Measurements from ENCODE around the gene FRA10AC1.

FRA10AC1 gene

DNA sequence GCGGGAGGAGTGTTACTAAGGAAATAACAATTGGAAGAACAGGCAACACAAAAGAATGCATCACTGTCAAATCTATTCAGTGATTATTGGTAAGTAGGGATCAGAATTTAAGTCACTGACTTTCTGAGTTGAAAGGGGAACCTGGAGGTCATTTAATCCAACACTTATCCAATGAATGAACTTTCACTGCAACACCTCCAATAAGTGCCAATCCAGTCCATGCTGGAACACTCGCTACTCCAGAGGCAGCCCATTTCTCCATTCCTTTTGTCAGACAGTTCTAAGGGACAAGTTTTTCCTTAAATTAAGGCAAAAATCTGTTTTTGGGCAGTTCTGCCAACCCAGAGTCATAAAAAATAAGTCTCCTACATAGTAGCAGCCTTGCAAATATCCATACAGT, 29.5 kb downstream of the FRA10AC1 start:
- in situ Hi-C loops (cut with HindIII; ENCODE audit: low sequenced_read_pairs), result no loop called here
- TF ChIP-seq CTCF (IDR thresholded peaks at IDR 0.05; ENCODE audit: low read depth, low read length, missing control alignments), result no peak
- DNase-seq (ENCODE audit: low read depth), result no peak
- H3K4me3 ChIP-seq (ENCODE audit: low read depth, low read length), result no peak overlapping the region

DNA sequence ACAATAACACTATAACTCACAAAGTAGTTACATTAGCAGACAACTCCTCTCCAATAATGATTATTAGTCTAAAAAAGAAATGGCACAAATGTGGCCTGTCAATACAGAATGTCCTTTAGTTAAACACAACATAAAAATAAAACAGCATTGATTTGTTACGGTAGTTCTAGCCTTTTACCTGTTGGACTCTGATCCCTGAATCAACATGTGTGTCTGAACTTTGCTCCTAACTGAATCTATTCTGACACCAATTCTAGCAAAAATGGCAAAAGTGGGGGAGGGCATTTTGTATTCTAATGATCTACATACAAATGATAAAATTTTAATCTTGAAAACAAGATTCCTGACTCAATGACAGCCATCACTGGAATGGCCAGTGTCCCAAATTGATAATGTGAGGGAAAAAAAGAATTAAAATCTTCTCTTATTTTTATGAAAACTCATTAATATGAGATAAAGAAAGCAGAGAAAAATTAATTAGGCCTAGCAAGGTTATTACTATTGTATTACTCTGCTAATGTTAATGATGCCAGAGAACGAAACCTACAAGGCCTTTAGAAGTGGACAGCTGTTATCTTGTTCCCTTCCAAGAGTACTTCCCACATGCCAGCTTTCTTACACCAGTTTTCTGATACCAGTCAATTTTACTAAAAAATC, 30.2 kb downstream of the FRA10AC1 start:
- in situ Hi-C loops (cut with HindIII; ENCODE audit: low sequenced_read_pairs), result no loop called here
- no peak for DNase-seq (ENCODE audit: low read depth)
- TF ChIP-seq CTCF (IDR thresholded peaks at IDR 0.05; ENCODE audit: low read depth, low read length, missing control alignments), result no peak
- H3K4me3 ChIP-seq (ENCODE audit: low read depth, low read length), result no peak overlapping the region

DNA sequence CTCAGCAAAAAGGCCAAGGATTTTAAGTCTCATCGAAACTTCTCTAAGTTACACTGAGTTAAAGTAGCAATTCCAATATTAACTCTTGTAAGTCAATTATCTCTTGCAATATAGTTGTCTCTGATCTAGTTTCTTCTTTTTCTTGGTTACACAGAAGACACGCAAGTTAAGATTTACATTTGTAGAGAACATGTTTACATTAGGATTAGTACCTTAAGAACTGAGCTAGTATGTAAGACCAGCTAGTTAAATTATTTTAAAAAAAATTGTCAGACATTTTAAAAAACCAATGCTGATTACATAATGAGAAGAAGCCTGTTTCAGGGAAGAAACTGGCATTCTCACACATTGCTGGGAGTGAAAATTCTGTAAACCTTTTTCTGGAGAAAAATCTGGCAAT, 31.4 kb downstream of the FRA10AC1 start:
- no peak for DNase-seq (ENCODE audit: low read depth)
- no peak overlapping the region for H3K4me3 ChIP-seq (ENCODE audit: low read depth, low read length)
- TF ChIP-seq CTCF (IDR thresholded peaks at IDR 0.05; ENCODE audit: low read depth, low read length, missing control alignments), result no peak
- in situ Hi-C loops (cut with HindIII; ENCODE audit: low sequenced_read_pairs), result no loop called here

GRCh38 chr10:93670372-93670771, 32.0 kb downstream of the FRA10AC1 start:
- no peak for TF ChIP-seq CTCF (IDR thresholded peaks at IDR 0.05; ENCODE audit: low read depth, low read length, missing control alignments)
- no peak overlapping the region for H3K4me3 ChIP-seq (ENCODE audit: low read depth, low read length)
- DNase-seq (ENCODE audit: low read depth), result no peak
- in situ Hi-C loops (cut with HindIII; ENCODE audit: low sequenced_read_pairs), result no loop called here

DNA sequence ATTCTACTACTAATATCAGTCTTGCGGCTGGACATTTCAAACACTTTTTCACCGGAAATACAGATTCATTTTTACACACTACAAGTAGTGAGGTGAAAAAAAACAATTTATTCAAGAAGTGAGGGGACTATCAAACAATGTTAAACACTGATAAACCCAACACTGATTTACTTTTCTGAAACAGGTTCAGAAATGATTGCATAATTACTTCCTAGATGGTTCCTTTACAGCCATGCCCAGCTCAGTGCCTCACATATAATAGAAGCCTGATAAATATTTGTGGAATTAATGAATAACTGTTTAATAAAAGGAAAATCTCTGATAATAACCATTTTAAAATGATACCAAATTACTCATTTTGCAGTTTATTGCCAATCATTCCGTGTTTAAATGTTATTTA, 34.6 kb downstream of the FRA10AC1 start:
- no peak overlapping the region for H3K4me3 ChIP-seq (ENCODE audit: low read depth, low read length)
- no peak for DNase-seq (ENCODE audit: low read depth)
- no peak for TF ChIP-seq CTCF (IDR thresholded peaks at IDR 0.05; ENCODE audit: low read depth, low read length, missing control alignments)
- in situ Hi-C loops (cut with HindIII; ENCODE audit: low sequenced_read_pairs), result no loop called here

DNA sequence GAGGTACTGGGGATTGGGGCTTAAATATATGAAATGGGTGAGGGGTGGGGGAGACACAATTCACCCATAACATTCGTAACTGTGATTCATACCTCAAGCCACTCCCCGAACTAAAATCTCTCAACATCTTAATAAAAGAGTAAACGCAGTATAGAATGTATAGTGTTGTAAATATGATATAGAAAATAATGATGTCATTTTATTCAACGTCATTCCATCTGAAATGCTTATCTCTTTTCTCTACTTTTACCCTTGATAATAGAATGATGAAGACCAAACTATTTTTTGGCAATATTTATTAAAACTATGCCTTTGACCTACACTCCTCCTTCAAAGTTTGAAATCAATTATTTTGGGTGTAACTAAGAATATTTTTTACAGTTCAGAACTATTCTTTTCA, 36.4 kb downstream of the FRA10AC1 start:
- DNase-seq (ENCODE audit: low read depth), result no peak
- in situ Hi-C loops (cut with HindIII; ENCODE audit: low sequenced_read_pairs), result no loop called here
- H3K4me3 ChIP-seq (ENCODE audit: low read depth, low read length), result no peak overlapping the region
- no peak for TF ChIP-seq CTCF (IDR thresholded peaks at IDR 0.05; ENCODE audit: low read depth, low read length, missing control alignments)

All from astrocyte of the cerebellum (primary cell).